Measurements from ENCODE around the gene MEGF6. TPM values are rescaled to one million over a fixed set of nuclear protein-coding genes. Genes with fewer than 3 reads are reported as not detected.

Gene MEGF6
- total RNA-seq, 1 donor from 2014 or later, result 1.3 TPM

- Histone ChIP-seq H3K4me3 (ENCODE audit: low read depth, low read length) (no peak overlapping the region), H3K27me3 (ENCODE audit: control insufficient read depth, insufficient read depth, low read length) (peaks cover 9% of the 10 kb centered on the region), H3K36me3 (ENCODE audit: control insufficient read depth, insufficient read depth, low read length) (no peaks in the 10 kb centered on the region)
- FAIRE-seq, result no peak
- no peak for TF ChIP-seq CTCF (IDR thresholded peaks at IDR 0.05; ENCODE audit: insufficient read depth, low read length, severe bottlenecking)
- no peak for DNase-seq (ENCODE audit: low read depth)
Observed at GRCh38 chr1:3657096-3657475, 45.8 kb upstream of the MEGF6 start.

- Histone ChIP-seq H3K36me3 (ENCODE audit: control insufficient read depth, insufficient read depth, low read length) (no peaks in the 10 kb centered on the region), H3K4me3 (ENCODE audit: low read depth, low read length) (no peak overlapping the region), H3K27me3 (ENCODE audit: control insufficient read depth, insufficient read depth, low read length) (peaks cover 10% of the 10 kb centered on the region)
- TF ChIP-seq CTCF (IDR thresholded peaks at IDR 0.05; ENCODE audit: insufficient read depth, low read length, severe bottlenecking), result no peak
- DNase-seq (ENCODE audit: low read depth) (no peak), FAIRE-seq (no peak)
Observed at GRCh38 chr1:3656450-3657095, 45.3 kb upstream of the MEGF6 start.

- no peak for FAIRE-seq
- no peaks in the 10 kb centered on the region for H3K36me3 ChIP-seq (ENCODE audit: control insufficient read depth, insufficient read depth, low read length)
- no peak for TF ChIP-seq CTCF (IDR thresholded peaks at IDR 0.05; ENCODE audit: insufficient read depth, low read length, severe bottlenecking)
- no peak for DNase-seq (ENCODE audit: low read depth)
- H3K4me3 ChIP-seq (ENCODE audit: low read depth, low read length), result no peak overlapping the region
- H3K27me3 ChIP-seq (ENCODE audit: control insufficient read depth, insufficient read depth, low read length), result peaks cover 22% of the 10 kb centered on the region
Observed at GRCh38 chr1:3654549-3655281, 43.4 kb upstream of the MEGF6 start.

GRCh38 chr1:3653286-3653618 lies 41.9 kb upstream of the MEGF6 start:
- Histone ChIP-seq H3K27me3 (ENCODE audit: control insufficient read depth, insufficient read depth, low read length) (peaks cover 22% of the 10 kb centered on the region), H3K36me3 (ENCODE audit: control insufficient read depth, insufficient read depth, low read length) (no peaks in the 10 kb centered on the region), H3K4me3 (ENCODE audit: low read depth, low read length) (no peak overlapping the region)
- no peak for FAIRE-seq
- TF ChIP-seq CTCF (IDR thresholded peaks at IDR 0.05; ENCODE audit: insufficient read depth, low read length, severe bottlenecking), result no peak
- DNase-seq (ENCODE audit: low read depth), result no peak

- no peak overlapping the region for H3K4me3 ChIP-seq (ENCODE audit: low read depth, low read length)
- no peaks in the 10 kb centered on the region for H3K36me3 ChIP-seq (ENCODE audit: control insufficient read depth, insufficient read depth, low read length)
- no peak for TF ChIP-seq CTCF (IDR thresholded peaks at IDR 0.05; ENCODE audit: insufficient read depth, low read length, severe bottlenecking)
- peaks cover 22% of the 10 kb centered on the region for H3K27me3 ChIP-seq (ENCODE audit: control insufficient read depth, insufficient read depth, low read length)
- no peak for DNase-seq (ENCODE audit: low read depth)
- FAIRE-seq, result no peak
Observed at GRCh38 chr1:3652548-3653285, 41.4 kb upstream of the MEGF6 start.
